Ishikawa (cell line): ENCODE data around the gene ARAP1.

Experiments used
- CEBPB ChIP-seq: IDR thresholded peaks from 2 replicates; pipeline ENCODE4 v1.6.1; 2012
- CREB1 ChIP-seq: IDR thresholded peaks from 2 replicates; pipeline ENCODE4 v1.6.1; 2012; ENCODE audit warnings: low read depth
- EGR1 ChIP-seq: IDR thresholded peaks from 2 replicates; pipeline ENCODE4 v1.6.1; 2012
- FOXM1 ChIP-seq: IDR thresholded peaks from 2 replicates; pipeline ENCODE4 v1.6.1; 2012; ENCODE audit warnings: low read depth, borderline replicate concordance
- MAX ChIP-seq: IDR thresholded peaks from 2 replicates; pipeline ENCODE4 v1.6.1; 2012
- NFIC ChIP-seq: IDR thresholded peaks from 2 replicates; pipeline ENCODE4 v1.6.1; 2012
- RAD21 ChIP-seq: IDR thresholded peaks from 2 replicates; pipeline ENCODE4 v1.6.1; 2012; ENCODE audit warnings: low read depth
- REST ChIP-seq: IDR thresholded peaks from 2 replicates; pipeline ENCODE4 v1.6.1; 2012; ENCODE audit warnings: low read depth, mild to moderate bottlenecking
- TAF1 ChIP-seq: IDR thresholded peaks from 2 replicates; pipeline ENCODE4 v1.6.1; 2012; ENCODE audit warnings: low read depth, mild to moderate bottlenecking
- YY1 ChIP-seq: IDR thresholded peaks from 2 replicates; pipeline ENCODE4 v1.6.1; 2012; ENCODE audit warnings: low read depth
- ZBTB7A ChIP-seq: IDR thresholded peaks from 2 replicates; pipeline ENCODE4 v1.6.1; 2012; ENCODE audit warnings: low read depth
- TF ChIP-seq, protein P1 (sequence below): IDR thresholded peaks from 2 replicates; pipeline ENCODE4 v1.6.1; 2012

DNA sequence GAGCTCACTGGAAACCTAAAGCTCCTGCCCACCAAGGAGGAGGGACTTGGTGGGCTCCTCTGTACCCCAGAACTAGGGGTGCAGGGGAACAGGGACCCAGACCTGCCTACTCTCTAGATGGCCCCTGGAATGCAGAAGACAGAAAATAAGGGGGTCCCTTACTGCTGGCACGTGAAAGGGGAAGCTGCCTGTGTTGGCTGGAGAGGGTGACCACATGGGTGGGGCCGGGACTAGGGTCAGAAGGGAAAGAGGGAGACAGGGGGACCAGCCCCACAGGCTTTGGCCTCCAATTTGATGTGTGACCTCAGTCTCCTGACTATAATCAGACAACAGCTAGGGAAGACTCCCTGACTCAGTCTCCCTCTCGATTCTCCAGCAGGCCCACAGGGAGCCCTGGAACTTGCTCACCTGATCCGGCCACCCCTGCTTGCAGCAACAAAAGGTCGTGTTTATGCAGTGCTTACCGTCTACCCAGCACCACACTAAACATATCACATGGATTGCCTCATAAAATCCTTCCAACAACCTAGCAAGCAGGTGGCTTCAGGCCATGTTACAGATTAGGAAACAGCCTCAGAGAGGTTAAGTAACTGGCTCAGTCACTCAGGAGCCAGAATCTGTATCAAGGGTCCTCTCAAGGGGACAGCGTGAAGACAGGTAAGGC lies 10.2 kb downstream of the ARAP1 start:
- TF ChIP-seq YY1 (no peak), EGR1 (no peak), NFIC (no peak), RAD21 (no peak), TAF1 (no peak), MAX (no peak), REST (no peak), CREB1 (no peak), FOXM1 (no peak), CEBPB (no peak), ZBTB7A (no peak)
- TF ChIP-seq, protein P1, sequence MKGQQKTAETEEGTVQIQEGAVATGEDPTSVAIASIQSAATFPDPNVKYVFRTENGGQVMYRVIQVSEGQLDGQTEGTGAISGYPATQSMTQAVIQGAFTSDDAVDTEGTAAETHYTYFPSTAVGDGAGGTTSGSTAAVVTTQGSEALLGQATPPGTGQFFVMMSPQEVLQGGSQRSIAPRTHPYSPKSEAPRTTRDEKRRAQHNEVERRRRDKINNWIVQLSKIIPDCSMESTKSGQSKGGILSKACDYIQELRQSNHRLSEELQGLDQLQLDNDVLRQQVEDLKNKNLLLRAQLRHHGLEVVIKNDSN = no peak
